Measurements from ENCODE around the gene HDAC8. TPM values are rescaled to one million over a fixed set of nuclear protein-coding genes. Genes with fewer than 3 reads are reported as not detected.
"Not testable (repeated sequence)": the region's sequence is repeated elsewhere in the genome, so short reads cannot be mapped to it uniquely, and the experiment has no call there.

HDAC8 gene
- total and polyA plus RNA-seq, 4 experiments from 2014 or later, result 15.2 to 23.0 (median 17.0) TPM

DNA sequence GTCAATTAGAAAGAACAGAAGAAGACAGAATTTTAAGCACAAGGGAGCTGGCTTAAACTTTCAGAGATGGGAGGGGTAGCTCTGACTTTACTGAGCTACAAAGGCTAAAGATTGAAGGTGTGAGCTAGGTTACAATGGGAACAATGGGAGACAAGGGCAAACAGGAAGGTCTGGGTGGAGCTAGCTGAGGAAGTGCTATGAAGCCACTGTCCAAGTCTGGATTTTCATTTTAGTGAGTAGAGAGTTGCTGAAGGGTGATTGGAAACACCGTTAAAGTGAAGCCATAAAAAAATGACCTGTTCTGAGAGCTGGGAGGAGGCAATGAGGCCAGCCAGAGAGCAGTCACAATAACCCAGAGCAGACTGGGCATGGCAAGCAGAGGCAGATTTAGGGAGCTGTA, 162.7 kb downstream of the HDAC8 start:
- DNase-seq, result no peak
- no peaks in the 10 kb centered on the region for H3K36me3 ChIP-seq (ENCODE audit: insufficient read depth, low read length)
- no peaks in the 10 kb centered on the region for H3K4me1 ChIP-seq (ENCODE audit: insufficient read depth, low read length)
- Mint-ChIP-seq H3K36me3 (peaks cover 10 to 24% of the 10 kb centered on the region in 2 donors), H3K27me3 (no peaks in the 10 kb centered on the region), H3K4me3 (no peak overlapping the region), H3K27ac (no peak overlapping the region), H3K9me3 (peaks cover 0 to 4% (median 0%) of the 10 kb centered on the region in 8 donors), H3K4me1 (no peaks in the 10 kb centered on the region)
- H3K9me3 ChIP-seq (ENCODE audit: control insufficient read depth in 1 of 2, low read length in 2 of 2), result no peaks in the 10 kb centered on the region
- no peaks in the 10 kb centered on the region for H3K27me3 ChIP-seq (ENCODE audit: insufficient read depth, low read length)
- CTCF ChIA-PET (ENCODE audit: partially characterized antibody), result no interaction called here
- POLR2A ChIA-PET (ENCODE audit: partially characterized antibody), result no interaction called here
- no peak overlapping the region for H3K4me3 ChIP-seq (ENCODE audit: low read length in 2 of 2)
- intact Hi-C loops (cut with micrococcal nuclease), result no loop called here
- H3K27ac ChIP-seq (ENCODE audit: low read depth, low read length), result no peak overlapping the region

DNA sequence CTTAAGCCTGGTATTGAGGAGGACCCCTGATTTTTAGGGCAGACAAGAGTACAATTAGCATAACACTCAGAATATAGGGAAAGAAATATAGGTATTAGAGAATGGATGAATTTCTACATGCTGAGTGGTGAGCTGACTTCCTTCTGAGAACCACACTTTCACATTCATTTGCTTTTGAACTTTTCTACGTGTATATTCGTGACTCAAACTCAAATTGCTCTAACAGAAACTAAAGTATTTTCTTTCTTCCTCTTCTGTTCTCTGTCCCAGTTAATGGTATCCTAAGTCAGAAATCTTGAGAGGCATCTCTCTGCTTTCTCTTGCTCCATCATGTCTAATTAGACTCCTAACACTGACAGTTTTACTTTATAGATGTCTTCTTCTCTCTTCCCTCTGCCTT, 163.8 kb downstream of the HDAC8 start:
- no peak overlapping the region for H3K27ac Mint-ChIP-seq
- H3K4me3 Mint-ChIP-seq, result no peak overlapping the region
- no peaks in the 10 kb centered on the region for H3K36me3 ChIP-seq (ENCODE audit: insufficient read depth, low read length)
- H3K27me3 ChIP-seq (ENCODE audit: insufficient read depth, low read length), result no peaks in the 10 kb centered on the region
- no peaks in the 10 kb centered on the region for H3K27me3 Mint-ChIP-seq
- H3K9me3 Mint-ChIP-seq, result peaks cover 0 to 4% (median 0%) of the 10 kb centered on the region in 8 donors
- DNase-seq, result no peak
- H3K27ac ChIP-seq (ENCODE audit: low read depth, low read length), result no peak overlapping the region
- no peaks in the 10 kb centered on the region for H3K9me3 ChIP-seq (ENCODE audit: control insufficient read depth in 1 of 2, low read length in 2 of 2)
- ChIA-PET POLR2A (ENCODE audit: partially characterized antibody) (no interaction called here), CTCF (ENCODE audit: partially characterized antibody) (no interaction called here)
- H3K36me3 Mint-ChIP-seq, result peaks cover 10 to 25% of the 10 kb centered on the region in 2 donors
- no peaks in the 10 kb centered on the region for H3K4me1 Mint-ChIP-seq
- intact Hi-C loops (cut with micrococcal nuclease), result no loop called here
- H3K4me3 ChIP-seq (ENCODE audit: low read length in 2 of 2), result no peak overlapping the region
- no peaks in the 10 kb centered on the region for H3K4me1 ChIP-seq (ENCODE audit: insufficient read depth, low read length)

DNA sequence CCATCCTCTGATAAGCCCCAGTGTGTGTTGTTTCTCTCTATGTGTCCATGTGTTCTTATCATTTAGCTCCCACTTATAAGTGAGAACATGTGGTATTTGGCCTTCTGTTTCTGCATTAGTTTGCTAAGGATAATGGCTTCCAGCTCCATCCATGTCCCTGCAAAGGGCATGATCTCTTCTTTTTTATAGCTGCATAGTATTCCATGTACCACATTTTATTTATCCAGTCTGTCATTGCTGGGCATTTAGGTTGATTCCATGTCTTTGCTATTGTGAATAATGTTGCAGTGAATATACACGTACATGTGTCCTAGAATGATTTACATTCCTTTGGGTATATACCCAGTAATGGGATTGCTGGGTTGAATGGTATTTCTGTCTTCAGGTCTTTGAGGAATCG, 167.5 kb downstream of the HDAC8 start:
- POLR2A ChIA-PET (ENCODE audit: partially characterized antibody); H3K27me3 Mint-ChIP-seq; H3K36me3 ChIP-seq (ENCODE audit: insufficient read depth, low read length); H3K4me1 Mint-ChIP-seq; H3K4me3 ChIP-seq (ENCODE audit: low read length in 2 of 2); DNase-seq; H3K4me1 ChIP-seq (ENCODE audit: insufficient read depth, low read length); CTCF ChIA-PET (ENCODE audit: partially characterized antibody); H3K27ac ChIP-seq (ENCODE audit: low read depth, low read length); H3K4me3 Mint-ChIP-seq; H3K27me3 ChIP-seq (ENCODE audit: insufficient read depth, low read length); intact Hi-C loops (cut with micrococcal nuclease); H3K27ac Mint-ChIP-seq; H3K9me3 Mint-ChIP-seq; H3K9me3 ChIP-seq (ENCODE audit: control insufficient read depth in 1 of 2, low read length in 2 of 2): not testable (repeated sequence)
- peaks cover 9 to 22% of the 10 kb centered on the region in 2 donors for H3K36me3 Mint-ChIP-seq

DNA sequence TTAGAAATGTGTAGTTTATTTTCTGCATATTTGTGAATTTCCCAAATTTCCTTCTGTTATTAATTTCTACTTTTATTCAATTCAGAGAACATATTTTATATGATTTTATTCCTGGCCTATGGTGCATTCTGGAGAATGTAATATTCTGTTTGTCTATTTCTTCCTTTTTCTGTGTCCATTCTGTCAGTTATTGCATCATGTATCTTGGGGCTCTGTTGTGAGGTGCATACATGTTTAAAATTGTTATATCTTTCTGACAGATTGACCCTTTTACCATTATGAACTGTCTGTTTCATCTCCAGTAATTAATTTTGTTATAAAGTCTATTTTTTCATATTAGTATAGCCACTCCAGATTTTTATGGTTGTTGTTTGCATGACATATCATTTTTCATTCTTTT, 170.0 kb downstream of the HDAC8 start:
- H3K4me3 ChIP-seq (ENCODE audit: low read length in 2 of 2), result no peak overlapping the region
- DNase-seq, result no peak
- CTCF ChIA-PET (ENCODE audit: partially characterized antibody), result no interaction called here

DNA sequence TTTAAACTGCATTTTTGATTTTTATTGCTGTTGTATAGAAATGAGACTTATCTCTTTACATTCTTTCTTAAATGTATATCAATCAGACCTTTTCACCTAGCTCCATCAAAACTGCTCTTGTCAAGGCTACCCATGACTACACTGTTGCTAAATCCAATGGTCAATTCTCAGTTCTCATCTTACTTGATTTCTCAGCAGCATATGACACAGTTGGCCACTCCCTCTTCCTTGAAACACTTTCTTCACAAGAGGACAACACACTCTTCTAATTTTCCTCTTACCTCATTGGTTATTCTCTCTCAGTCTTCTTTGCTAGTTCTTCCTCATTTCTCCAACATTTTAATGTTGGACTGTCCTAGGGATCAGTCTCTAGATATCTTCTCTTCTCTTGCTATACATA, 172.8 kb downstream of the HDAC8 start:
- intact Hi-C loops (cut with micrococcal nuclease), result no loop called here
- Histone ChIP-seq H3K4me1 (ENCODE audit: insufficient read depth, low read length) (no peaks in the 10 kb centered on the region), H3K9me3 (ENCODE audit: control insufficient read depth in 1 of 2, low read length in 2 of 2) (no peaks in the 10 kb centered on the region), H3K36me3 (ENCODE audit: insufficient read depth, low read length) (no peaks in the 10 kb centered on the region), H3K4me3 (ENCODE audit: low read length in 2 of 2) (no peak overlapping the region), H3K27me3 (ENCODE audit: insufficient read depth, low read length) (no peaks in the 10 kb centered on the region), H3K27ac (ENCODE audit: low read depth, low read length) (no peak overlapping the region)
- Mint-ChIP-seq H3K27ac (no peak overlapping the region), H3K36me3 (peaks cover 3 to 9% of the 10 kb centered on the region in 2 donors), H3K27me3 (no peaks in the 10 kb centered on the region), H3K4me3 (no peak overlapping the region), H3K9me3 (peaks cover 0 to 1% (median 0%) of the 10 kb centered on the region in 8 donors), H3K4me1 (no peaks in the 10 kb centered on the region)
- ChIA-PET CTCF (ENCODE audit: partially characterized antibody) (no interaction called here), POLR2A (ENCODE audit: partially characterized antibody) (no interaction called here)
- DNase-seq, result no peak

More for the DNA sequence above, 170.0 kb downstream of the HDAC8 start:
- H3K4me1 ChIP-seq (ENCODE audit: insufficient read depth, low read length), result no peaks in the 10 kb centered on the region
- H3K36me3 ChIP-seq (ENCODE audit: insufficient read depth, low read length), result no peaks in the 10 kb centered on the region
- H3K9me3 Mint-ChIP-seq, result peaks cover 0 to 1% (median 0%) of the 10 kb centered on the region in 8 donors
- intact Hi-C loops (cut with micrococcal nuclease), result no loop called here
- H3K27ac Mint-ChIP-seq, result no peak overlapping the region
- H3K27me3 Mint-ChIP-seq, result no peaks in the 10 kb centered on the region
- H3K27ac ChIP-seq (ENCODE audit: low read depth, low read length), result no peak overlapping the region
- peaks cover 3 to 14% of the 10 kb centered on the region in 2 donors for H3K36me3 Mint-ChIP-seq
- no peaks in the 10 kb centered on the region for H3K27me3 ChIP-seq (ENCODE audit: insufficient read depth, low read length)
- POLR2A ChIA-PET (ENCODE audit: partially characterized antibody), result no interaction called here
- H3K9me3 ChIP-seq (ENCODE audit: control insufficient read depth in 1 of 2, low read length in 2 of 2), result no peaks in the 10 kb centered on the region
- H3K4me3 Mint-ChIP-seq, result no peak overlapping the region
- H3K4me1 Mint-ChIP-seq, result no peaks in the 10 kb centered on the region

DNA sequence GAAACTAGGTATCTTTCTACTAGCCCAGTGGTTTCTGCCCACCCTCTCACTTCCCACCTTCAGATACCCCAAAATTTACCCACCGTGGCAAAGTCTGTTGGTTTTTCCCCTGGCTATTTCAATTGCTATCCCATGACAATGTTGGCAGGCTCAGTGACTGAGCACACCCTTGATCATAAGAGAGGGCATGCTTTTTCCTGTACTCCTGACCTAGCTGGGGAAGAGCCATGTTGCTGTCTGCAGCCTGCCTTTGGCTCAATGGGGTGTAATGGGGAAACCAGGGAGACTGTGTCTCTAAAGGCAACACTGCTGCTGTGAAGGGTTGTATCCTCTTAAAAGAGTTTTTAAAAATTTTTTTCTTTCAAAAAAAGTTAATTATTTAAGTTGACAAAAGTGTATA, 176.5 kb downstream of the HDAC8 start:
- H3K4me3 ChIP-seq (ENCODE audit: low read length in 2 of 2), result no peak overlapping the region
- no peaks in the 10 kb centered on the region for H3K27me3 ChIP-seq (ENCODE audit: insufficient read depth, low read length)
- no peak overlapping the region for H3K27ac Mint-ChIP-seq
- H3K9me3 Mint-ChIP-seq, result peaks cover 0 to 1% (median 0%) of the 10 kb centered on the region in 8 donors
- CTCF ChIA-PET (ENCODE audit: partially characterized antibody), result no interaction called here
- no peaks in the 10 kb centered on the region for H3K36me3 ChIP-seq (ENCODE audit: insufficient read depth, low read length)
- H3K9me3 ChIP-seq (ENCODE audit: control insufficient read depth in 1 of 2, low read length in 2 of 2), result no peaks in the 10 kb centered on the region
- no peak for DNase-seq
- H3K4me3 Mint-ChIP-seq, result no peak overlapping the region
- no peaks in the 10 kb centered on the region for H3K4me1 ChIP-seq (ENCODE audit: insufficient read depth, low read length)
- intact Hi-C loops (cut with micrococcal nuclease), result no loop called here
- H3K36me3 Mint-ChIP-seq, result peaks cover 3 to 5% of the 10 kb centered on the region in 2 donors
- no peak overlapping the region for H3K27ac ChIP-seq (ENCODE audit: low read depth, low read length)
- H3K4me1 Mint-ChIP-seq, result no peaks in the 10 kb centered on the region
- H3K27me3 Mint-ChIP-seq, result no peaks in the 10 kb centered on the region
- POLR2A ChIA-PET (ENCODE audit: partially characterized antibody), result no interaction called here

DNA sequence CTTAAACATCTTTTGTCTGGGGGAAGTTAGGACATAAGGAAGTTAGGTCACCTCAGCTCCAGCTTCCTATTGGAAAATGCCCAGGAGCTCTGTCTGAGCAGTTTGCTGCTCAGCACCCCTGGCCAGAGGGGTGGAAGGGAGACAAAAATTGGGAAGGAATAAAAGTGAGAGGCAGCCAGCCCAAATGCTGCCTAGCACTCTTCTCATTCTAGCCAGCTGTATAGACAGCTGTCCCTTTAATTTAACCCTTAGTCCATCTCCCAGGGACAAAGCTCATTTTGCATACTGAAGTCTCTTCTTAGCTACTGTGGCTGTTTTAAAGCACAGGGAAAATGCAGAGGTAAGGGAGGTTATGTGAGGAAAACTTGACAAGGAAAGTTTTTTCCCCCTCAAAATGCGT, 177.4 kb downstream of the HDAC8 start:
- Mint-ChIP-seq H3K4me3 (no peak overlapping the region), H3K4me1 (no peaks in the 10 kb centered on the region), H3K9me3 (no peaks in the 10 kb centered on the region), H3K27me3 (no peaks in the 10 kb centered on the region), H3K36me3 (peaks cover 3 to 4% of the 10 kb centered on the region in 2 donors), H3K27ac (no peak overlapping the region)
- intact Hi-C loops (cut with micrococcal nuclease), result no loop called here
- DNase-seq, result no peak
- H3K4me1 ChIP-seq (ENCODE audit: insufficient read depth, low read length), result no peaks in the 10 kb centered on the region
- CTCF ChIA-PET (ENCODE audit: partially characterized antibody), result no interaction called here
- POLR2A ChIA-PET (ENCODE audit: partially characterized antibody), result no interaction called here
- H3K27ac ChIP-seq (ENCODE audit: low read depth, low read length), result no peak overlapping the region
- H3K27me3 ChIP-seq (ENCODE audit: insufficient read depth, low read length), result no peaks in the 10 kb centered on the region
- H3K4me3 ChIP-seq (ENCODE audit: low read length in 2 of 2), result no peak overlapping the region
- no peaks in the 10 kb centered on the region for H3K9me3 ChIP-seq (ENCODE audit: control insufficient read depth in 1 of 2, low read length in 2 of 2)
- no peaks in the 10 kb centered on the region for H3K36me3 ChIP-seq (ENCODE audit: insufficient read depth, low read length)

GRCh38 chrX:72394518-72395170, 178.0 kb downstream of the HDAC8 start:
- no peaks in the 10 kb centered on the region for H3K27me3 Mint-ChIP-seq
- no peaks in the 10 kb centered on the region for H3K9me3 ChIP-seq (ENCODE audit: control insufficient read depth in 1 of 2, low read length in 2 of 2)
- peak overlapping the region in 1 of 8 donors; percentile 48 for H3K4me3 Mint-ChIP-seq
- no peak overlapping the region for H3K4me3 ChIP-seq (ENCODE audit: low read length in 2 of 2)
- H3K27ac ChIP-seq (ENCODE audit: low read depth, low read length), result no peak overlapping the region
- peaks cover 0 to 3% of the 10 kb centered on the region in 2 donors for H3K36me3 Mint-ChIP-seq
- no peaks in the 10 kb centered on the region for H3K27me3 ChIP-seq (ENCODE audit: insufficient read depth, low read length)
- no peaks in the 10 kb centered on the region for H3K4me1 Mint-ChIP-seq
- ChIA-PET POLR2A (ENCODE audit: partially characterized antibody) (no interaction called here), CTCF (ENCODE audit: partially characterized antibody) (no interaction called here)
- H3K27ac Mint-ChIP-seq, result no peak overlapping the region
- no peaks in the 10 kb centered on the region for H3K36me3 ChIP-seq (ENCODE audit: insufficient read depth, low read length)
- intact Hi-C loops (cut with micrococcal nuclease), result no loop called here
- no peaks in the 10 kb centered on the region for H3K4me1 ChIP-seq (ENCODE audit: insufficient read depth, low read length)
- H3K9me3 Mint-ChIP-seq, result no peaks in the 10 kb centered on the region
- DNase-seq, result no peak

Measured in CD4-positive, alpha-beta memory T cell (primary cell).